ENCODE measurements around the gene SHTN1.
A peak's percentile ranks its signal among the peaks of the same experiment; 100 is the strongest.

Gene SHTN1

GRCh38 chr10:116984202-116984990, 20.6 kb downstream of the SHTN1 start:
- no peak for DNase-seq

GRCh38 chr10:116980041-116980440, 24.9 kb downstream of the SHTN1 start:
- DNase-seq: no peak

GRCh38 chr10:116978901-116979300, 26.1 kb downstream of the SHTN1 start:
- DNase-seq: no peak

GRCh38 chr10:116974456-116975005, 30.5 kb downstream of the SHTN1 start:
- DNase-seq: peak; percentile 36 to 82 (median 64)

- no peak for DNase-seq
Observed at GRCh38 chr10:116973946-116974455, 31.0 kb downstream of the SHTN1 start.

GRCh38 chr10:116973371-116973905, 31.5 kb downstream of the SHTN1 start:
- DNase-seq: no peak

- no peak for DNase-seq
Observed at GRCh38 chr10:116972131-116972530, 32.9 kb downstream of the SHTN1 start.

GRCh38 chr10:116970050-116970449, 34.9 kb downstream of the SHTN1 start:
- no peak for DNase-seq

- DNase-seq: no peak
Observed at GRCh38 chr10:116968331-116968730, 36.7 kb downstream of the SHTN1 start.

GRCh38 chr10:116961406-116962251, 43.4 kb downstream of the SHTN1 start:
- DNase-seq: no peak

- peak; percentile 75 to 88 (median 84) for DNase-seq
Observed at GRCh38 chr10:116960066-116960776, 44.8 kb downstream of the SHTN1 start.

GRCh38 chr10:116952729-116953128, 52.3 kb downstream of the SHTN1 start:
- DNase-seq: peak; percentile 31 to 89 (median 61)

- DNase-seq: peak; percentile 38 to 68 (median 61)
Observed at GRCh38 chr10:116948530-116948870, 56.5 kb downstream of the SHTN1 start.

GRCh38 chr10:116947841-116948529, 57.0 kb downstream of the SHTN1 start:
- DNase-seq: peak; percentile 83 to 96 (median 93)

- DNase-seq: no peak
Observed at GRCh38 chr10:116944911-116945310, 60.1 kb downstream of the SHTN1 start.

GRCh38 chr10:116931806-116932205, 73.2 kb downstream of the SHTN1 start:
- no peak for DNase-seq

GRCh38 chr10:116926426-116926825, 78.6 kb downstream of the SHTN1 start:
- no peak for DNase-seq

- DNase-seq: no peak
Observed at GRCh38 chr10:116925056-116925455, 79.9 kb downstream of the SHTN1 start.

GRCh38 chr10:116919706-116920105, 85.3 kb downstream of the SHTN1 start:
- no peak for DNase-seq

GRCh38 chr10:116919164-116919563, 85.8 kb downstream of the SHTN1 start:
- no peak for DNase-seq

- DNase-seq: no peak
Observed at GRCh38 chr10:116918583-116918982, 86.4 kb downstream of the SHTN1 start.

GRCh38 chr10:116917481-116917880, 87.5 kb downstream of the SHTN1 start:
- DNase-seq: no peak
